T-helper 1 cell (primary cell): ENCODE results near the gene WNT11.

Experiments used
- DNase-seq, 5 donors: peaks; one replicate each; pipeline ENCODE4 v3.0.0-alpha.2; 2012 to 2020

WNT11 gene

DNA sequence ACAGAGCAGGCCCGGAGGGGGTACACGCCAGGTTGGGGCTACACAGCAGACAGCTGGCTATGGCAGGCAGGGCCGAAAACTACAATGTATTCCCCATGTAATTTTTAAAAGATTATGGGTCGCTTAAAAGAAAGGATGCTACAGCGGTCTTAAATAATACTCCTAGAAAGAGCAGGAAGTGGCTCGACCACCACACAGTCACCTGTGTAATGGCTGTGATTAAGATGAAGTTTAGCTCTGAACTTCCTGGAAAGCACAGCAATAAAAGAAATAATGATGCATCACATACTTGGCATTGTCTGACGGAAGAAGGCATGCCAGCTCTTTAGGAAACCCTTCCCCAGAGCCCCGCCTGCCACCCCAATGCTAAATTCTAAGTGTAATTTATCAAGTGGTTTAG is 32.6 kb downstream of the WNT11 start:
- DNase-seq: no peak

DNA sequence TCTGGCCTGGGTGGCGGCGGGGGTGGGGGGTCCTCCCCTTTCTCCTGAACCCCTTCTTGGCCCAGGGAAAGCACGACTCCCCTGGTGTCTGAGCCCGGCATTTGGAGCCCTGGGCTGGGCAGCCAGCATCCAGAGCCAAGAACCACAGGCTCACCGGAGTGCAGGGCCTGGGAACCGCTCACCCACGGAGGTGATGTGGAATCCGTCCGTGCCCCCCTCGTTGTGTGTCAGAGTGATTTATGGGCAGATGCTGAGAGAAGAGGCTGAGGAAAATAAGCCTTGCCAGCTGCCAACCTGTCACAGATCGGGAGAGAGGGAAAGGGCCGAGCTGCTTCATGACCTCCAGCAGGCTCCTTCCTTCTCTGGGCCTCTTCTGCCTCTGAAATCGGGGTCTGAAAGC is 33.7 kb downstream of the WNT11 start:
- DNase-seq: no peak

DNA sequence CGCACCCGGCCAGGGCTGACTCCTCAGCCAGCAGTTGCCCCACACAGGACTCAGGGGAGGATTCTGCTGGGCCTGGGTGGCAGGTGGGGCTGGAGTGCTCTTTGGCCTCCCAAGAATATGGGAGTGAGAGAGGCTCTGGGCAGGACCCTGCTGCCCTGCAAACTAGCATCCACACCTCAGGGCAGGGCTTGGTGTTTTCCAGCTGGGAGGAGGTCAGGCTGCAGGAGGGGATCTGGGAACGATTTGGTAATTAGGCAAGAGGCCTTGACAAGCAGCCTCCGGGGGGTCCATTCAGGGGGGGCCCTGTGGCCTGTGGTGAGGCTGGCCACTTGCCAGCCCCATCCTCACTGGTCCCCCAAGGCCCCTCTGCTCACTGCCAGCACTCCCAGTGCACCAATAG is 35.8 kb downstream of the WNT11 start:
- no peak for DNase-seq

DNA sequence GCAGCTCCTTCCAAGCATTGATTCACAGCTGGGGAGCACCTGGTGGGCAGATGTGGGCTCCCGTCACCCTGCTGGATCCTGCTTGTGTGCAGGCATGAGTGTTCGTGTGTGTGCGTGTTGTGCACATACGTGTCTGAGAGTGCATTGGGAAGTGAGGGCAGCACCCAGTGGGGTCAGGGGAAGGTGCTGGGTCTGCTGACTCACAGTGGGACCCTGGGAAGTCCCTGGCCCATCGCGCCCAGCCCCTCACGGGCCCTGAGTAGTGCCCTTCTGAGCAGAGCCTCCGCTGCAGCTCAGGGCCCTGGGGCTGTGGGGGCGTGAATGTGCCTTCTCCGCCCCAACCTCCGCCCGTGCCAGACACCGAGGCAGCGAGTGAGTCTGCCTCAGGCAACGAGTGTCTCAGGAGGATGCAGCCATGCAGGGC is 36.8 kb downstream of the WNT11 start:
- DNase-seq: no peak

DNA sequence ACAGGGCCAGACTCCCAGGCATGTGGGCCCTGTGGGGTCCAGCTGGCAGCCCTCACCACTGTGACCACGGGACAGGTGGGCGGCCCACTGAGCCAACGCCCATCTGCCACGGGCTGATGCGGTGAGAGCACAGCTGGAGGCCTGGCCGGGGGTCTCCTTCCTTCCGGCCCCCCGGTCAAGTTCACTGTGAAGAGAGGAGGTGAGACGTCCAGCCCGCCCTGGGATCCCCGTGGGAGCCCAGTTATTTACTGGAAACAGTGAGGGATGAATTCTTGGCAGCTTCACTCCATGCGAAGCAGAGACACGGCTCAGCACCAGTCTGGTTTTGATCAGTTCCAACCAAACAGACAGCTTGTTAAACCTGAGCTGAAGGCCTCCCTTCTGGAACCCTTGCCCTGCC is 38.7 kb downstream of the WNT11 start:
- DNase-seq: no peak

DNA sequence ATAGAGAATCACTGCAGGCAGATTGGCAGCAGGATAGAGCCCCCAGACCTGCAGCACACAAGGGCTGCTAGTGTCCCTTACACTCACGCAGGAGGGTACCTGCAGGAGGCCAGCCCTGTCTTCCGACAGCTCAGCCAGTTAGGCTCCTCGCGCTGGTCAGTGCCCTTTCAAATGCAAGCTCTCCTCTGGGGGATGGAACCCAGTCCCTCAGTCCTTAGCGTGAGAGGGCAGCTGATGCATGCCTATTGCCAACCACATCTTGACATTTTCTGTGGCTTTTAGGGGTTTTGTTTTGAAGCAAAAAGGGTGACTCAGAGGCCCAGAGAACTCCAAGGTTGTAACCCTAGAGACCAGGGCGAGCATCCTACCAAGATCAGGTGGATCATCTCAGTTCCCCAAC is 40.0 kb downstream of the WNT11 start:
- DNase-seq: peak in 1 of 5 donors; percentile 53

DNA sequence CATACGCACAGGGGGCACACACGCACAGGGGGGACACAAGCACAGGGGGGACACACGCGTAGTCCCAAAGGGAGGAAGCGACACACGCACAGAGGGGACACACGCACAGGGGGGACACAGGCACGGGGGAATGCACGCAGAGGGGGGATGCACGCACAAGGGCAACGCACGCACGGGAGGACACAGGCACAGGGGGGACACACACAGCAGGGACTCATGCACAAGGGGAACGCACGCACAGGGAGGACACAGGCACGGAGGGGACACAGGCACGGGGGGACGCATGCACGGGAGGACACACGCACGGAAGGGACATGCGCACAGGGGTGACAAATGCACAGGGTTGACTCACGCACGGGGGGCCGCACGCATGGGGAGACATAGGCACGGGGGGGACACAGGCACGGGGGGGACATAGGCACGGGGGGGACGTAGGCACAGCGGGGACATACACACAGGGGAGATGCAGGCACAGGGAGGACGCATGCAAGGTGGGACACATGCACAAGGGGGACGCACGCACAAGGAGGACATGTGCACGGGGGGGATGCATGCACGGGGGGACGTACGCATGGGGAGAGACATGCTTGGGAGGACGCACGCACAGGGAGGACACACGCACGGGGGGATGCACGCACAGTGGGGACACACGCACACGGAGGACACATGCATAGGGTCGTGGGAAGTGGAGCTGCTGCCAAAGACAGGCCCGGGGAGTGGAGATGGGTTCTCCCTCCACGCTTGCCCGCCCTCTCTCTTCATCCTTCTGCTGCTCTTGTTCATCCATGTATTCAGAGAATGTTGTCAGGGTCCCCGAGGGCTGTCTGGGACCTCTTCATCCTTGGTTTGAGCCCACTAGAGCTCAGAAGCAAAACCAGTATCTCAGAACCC is 41.2 kb downstream of the WNT11 start:
- no peak for DNase-seq

DNA sequence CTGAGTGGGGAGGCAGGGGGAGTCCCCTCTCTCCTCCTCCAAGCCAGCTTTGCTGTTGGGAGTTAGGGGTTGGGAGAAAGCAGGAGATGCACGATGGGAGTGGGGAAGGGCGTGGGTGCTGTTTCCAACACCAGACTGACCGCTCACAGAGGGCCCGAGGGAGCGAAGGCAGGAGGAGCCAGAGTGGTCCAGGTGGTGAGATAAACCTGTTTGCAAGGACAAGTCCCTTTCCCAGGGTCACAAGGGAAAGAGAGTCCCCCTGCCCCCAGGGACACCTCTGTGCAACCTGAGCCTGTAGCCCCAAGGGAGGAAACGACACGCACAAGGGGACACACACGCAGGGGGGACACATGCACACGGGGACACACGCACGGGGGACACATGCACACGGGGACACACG is 42.2 kb downstream of the WNT11 start:
- DNase-seq: no peak

DNA sequence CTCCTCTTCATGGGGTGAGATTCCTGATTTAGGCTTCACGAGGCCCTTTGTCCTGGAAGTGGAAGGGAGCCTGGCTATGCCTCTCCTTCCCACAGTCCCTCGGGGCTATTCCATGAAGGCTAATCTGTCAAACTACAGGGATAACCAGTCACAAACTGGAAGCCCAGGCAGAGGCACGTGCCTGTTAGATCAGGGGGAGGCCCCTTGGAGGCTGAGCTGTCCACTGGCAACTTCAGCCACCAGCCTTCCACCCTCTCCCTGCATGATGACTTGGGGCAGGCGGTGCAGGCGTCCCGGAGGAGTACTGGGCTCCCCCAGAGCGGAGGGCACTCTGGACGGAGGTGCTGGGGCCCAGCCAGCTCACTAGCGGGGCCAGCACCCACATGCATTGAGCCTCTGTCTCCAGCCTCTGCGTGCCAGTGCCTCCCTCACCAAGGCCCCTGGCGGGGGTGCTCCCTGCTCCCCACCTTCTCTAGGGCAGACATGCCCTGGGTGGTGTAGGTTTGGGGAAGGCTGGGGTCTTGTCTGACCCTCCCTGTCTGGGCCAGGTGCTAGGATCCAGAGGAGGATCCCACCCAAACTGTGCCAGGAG is 42.9 kb downstream of the WNT11 start:
- DNase-seq: no peak

DNA sequence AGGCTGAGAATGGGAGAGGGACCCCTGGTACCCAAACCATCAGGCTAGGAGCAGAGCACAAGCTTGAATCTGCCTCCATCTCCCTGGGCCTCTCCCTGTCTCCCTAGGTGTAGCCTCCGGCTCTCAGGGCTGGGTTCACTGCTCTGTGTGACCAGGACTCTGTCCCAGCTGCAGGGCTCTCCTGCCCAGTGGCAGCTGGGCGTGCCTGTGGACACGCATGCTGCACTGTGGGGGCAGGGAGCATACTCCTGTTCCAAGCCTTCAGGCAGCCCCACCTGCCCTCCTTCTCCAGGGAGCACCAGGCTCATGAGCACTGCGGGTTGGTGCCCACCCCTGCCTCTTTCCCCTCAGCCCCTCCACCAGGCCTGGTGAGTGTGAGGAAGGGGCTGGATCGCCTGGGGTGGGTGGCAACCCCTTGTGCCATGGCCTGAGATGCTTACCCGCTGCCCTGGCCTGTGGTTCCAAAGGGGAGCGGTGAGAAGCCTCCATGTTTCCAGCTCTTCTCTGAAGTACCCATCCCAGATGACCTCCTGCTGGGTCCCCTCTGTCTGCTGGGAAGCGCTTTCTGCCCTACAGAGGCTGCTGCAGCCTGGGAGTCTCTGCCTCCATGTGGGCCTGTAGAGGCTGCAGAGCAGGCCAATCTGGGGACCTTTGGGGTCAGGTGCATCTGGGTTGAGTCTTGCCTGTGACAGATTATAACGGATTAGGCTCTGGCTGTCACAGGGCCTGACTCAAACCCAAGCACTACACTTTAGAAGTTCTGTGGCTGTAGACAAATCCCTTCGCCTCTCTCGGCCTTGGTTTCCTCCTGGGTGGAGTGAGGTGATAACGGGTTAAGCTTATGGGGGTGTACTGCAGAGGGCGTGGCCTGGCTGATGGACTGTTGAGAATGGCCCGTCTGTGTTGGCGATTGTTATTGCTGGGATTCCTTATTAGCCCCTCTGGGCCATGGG is 43.7 kb downstream of the WNT11 start:
- no peak for DNase-seq

DNA sequence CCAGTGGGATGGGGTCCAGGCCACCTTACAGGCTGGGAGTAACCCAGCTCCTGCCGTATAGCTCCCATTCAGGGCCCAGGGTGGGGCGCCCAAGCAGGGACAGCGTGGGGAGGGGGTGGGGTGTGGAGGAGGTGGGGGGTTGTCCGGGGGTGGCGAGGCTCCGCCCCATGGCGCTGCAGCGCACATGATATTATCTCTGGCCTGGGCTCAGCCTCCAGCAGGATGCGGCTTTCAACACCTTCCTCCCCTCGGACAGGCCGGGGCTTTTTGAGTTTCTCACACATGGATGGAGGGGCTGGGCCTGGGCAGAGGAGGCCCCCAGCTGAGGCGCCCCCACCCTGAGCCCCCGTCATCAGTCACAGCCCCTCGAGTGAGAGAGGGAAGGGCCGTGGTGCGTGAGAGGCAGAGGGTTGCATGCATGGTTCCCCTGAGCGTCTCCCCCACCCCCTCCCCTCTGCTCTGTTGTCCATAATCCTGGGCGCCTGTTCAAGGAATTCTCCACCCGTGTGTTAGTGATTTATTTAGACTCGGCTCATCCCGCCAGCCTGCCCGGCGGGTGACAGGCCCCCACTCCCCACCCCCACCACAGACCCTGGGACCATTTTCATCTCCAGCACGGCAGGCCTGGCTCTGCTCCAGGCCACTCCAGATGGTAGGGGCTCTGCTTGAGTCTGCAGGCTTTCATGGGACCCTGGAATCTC is 44.9 kb downstream of the WNT11 start:
- no peak for DNase-seq

DNA sequence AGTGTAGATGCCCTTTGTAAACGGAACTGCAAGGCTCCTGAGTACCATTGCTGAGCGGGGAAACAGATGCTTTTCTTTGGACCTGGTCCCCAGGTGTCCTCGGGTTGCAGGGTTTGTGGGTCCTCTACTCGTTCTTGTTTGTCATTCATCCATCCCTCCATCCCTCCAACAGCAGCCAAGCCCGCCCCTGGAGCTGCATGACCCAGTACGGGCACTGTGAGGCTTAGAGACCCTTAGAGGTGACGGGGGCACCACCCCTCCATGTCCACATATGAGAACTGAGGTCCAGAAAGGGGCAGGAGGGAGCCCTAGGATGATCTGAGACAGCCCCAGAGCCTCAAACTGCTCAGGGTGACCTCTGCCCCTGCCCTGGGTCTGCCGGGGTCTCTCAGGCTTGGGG is 45.4 kb downstream of the WNT11 start:
- DNase-seq: no peak

DNA sequence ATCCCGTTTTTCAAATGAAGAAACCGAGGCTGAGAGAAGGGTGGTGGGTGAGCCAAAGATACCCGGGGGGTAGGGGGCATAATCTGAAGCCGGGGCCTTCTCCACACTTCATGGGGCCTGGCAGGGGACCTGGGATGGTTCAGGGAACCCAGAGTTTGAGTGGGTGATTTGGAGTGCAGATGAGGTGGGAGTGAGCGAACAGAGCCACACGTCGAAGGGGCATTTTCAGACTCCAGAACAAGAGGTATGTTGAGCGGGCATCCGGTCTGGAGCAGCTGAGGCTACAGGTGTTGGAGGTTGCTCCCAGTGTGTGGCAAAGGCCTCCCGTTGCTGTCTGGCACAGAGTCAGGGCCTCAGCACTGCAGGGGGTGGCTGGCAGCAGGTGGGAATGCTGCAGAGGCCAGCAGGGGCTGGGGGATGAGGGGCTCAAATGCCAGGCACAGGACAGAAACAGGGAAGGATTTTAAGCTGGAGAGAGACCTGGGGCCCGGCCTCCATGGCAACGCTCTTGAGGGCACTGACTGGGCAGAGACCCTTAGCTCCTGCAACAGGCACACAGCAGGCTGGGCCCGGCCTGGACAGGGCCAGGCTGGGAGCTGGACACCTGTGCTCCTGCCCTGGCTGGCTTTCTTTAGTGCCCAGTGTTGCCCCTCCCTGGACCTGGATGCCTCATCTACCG is 46.2 kb downstream of the WNT11 start:
- no peak for DNase-seq

DNA sequence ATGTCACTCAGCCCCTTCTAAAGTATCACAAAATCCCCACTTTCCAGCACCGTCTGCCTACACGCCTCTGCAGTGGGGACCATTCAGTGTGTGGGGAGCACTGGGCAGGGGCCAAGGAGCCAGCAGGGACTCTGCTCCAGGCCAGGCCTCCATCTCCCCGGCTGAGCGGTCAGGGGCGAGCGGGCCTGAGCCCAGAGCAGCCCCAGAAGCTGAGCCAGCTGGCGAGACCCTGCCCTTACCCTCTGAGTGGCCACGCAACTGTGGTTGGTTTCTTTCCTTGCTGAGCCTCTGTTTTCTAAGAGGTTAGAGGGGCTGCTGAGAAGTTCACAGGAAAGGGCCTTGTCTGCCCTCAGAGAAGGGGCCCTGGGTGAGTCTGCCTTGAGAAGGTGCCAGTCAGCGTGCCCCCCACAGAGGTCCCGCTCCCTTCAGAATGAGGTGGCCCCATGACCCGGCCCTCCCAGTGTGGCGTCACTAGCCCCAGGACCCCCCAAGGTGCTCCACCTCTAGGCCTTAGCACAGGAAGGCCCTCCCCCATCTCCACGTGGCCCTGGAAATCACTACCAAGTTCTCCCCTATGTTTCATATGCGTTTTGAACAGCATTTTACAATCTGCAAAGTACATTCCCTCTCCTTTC is 46.9 kb downstream of the WNT11 start:
- no peak for DNase-seq

DNA sequence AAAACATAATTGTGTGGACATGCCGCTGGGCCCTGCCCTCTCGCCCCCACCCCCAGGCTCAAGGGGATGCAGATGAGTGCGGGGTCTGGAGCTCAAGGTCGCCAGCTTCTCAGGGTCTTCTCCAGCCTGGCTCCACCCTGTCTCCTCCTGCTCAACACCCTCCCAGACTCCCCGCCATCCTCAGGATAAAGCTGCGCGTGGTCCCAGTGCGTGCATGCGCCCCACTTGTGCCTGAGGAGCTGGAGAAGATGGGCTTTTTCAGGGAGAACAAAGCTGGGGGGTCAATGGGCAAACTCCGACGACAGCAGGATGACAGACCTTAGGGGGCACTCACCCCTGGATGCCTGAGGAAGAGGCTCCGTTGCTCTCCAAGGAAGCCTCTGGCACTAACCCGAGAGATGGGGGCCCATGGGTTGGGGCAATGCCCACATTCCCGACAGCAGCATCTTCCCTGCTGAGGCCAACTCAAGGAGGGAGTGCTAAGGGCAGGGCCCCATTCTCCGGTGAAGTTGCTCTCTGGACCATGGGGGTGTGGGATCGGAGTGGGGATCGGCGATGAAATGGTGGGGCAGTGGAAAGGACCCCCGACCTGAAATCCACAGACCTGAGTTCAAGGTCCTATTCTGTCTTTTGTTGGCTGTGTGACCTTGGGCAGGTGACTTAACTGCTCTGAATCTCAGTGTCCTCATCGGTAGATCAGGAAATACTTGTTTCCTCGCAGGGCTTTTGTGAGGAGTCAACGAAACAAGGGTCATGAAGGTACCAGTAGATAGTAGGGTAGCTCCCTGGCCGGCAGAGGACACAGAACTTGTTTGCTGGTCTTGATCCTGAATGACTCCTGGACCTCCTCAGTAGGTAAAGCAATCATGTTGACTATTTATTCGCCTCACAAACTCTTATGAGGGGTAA is 47.7 kb downstream of the WNT11 start:
- DNase-seq: no peak

DNA sequence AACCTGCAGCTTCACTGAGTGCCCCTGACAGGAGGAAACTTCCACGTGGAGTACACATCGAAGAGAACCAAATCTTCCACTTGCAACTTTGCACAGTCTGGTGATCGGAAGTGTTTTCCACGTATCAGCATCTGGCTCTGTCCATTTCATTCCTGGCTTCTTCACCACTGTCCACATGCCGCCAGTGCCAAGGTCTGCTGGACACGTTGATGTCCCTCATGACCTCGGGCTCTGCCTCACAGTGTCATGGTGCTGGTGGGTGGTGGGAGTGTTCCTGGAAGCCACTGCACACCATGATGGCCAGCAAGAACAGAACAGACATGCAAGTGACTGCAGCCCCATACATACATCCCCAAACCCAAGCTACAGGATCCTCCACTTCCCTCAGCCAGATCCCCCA is 48.4 kb downstream of the WNT11 start:
- DNase-seq: no peak

DNA sequence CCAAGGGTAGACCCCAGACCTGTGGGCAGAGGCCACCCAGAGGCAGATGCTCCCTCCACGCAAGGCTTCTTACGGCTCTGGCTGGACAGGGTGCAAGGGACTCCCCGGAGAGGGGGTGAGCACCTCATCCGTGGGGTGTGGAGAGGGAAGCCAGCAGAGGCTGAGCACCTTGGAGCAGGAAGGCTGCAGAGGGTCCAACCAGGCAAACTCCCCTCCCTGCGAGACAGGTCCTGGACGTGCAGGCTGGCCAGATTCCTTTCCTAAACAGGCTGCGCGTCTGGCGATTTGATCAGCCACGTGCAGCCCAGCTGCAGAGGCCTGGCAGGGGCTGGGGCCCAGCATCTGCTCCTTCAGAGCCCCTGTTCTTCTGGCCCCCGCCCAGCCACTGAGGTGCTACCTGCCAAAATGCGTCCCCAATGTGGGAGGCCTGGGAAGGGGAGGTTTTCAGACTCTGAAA is 49.3 kb downstream of the WNT11 start:
- no peak for DNase-seq

DNA sequence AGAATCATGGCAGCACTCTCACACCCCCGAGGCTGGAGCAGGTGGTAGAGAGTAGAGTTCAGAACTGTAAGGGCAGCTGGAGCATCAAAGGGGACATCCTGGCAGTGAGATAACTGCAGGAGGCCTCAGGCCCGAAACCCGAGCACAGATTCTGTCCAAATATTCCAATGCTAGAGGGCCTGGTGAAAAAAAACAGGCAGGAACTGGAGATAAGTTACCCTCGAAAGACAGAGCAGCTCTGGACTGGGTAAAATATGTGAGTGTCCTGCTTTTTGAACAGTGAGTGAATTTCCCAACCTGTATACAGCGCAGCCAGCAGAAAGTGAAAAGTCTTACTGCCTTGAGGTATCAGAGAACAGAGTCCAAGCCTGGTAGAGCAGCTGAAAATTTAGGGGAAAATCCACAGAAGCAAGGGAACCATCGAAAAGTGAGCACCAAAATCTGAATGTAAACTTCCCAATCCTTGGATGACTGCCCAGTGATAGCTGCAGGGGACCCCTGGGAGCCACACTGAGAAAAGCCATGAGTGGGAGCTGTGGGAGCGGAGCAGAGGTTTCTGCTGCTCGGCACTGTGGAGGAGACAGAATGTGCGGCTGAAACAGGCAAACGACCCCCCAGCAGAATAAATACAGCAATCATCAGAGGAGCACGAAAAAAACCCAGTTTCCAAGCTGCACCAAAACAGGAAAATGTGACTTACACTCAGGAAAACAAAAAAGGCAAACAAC is 50.6 kb downstream of the WNT11 start:
- no peak for DNase-seq

DNA sequence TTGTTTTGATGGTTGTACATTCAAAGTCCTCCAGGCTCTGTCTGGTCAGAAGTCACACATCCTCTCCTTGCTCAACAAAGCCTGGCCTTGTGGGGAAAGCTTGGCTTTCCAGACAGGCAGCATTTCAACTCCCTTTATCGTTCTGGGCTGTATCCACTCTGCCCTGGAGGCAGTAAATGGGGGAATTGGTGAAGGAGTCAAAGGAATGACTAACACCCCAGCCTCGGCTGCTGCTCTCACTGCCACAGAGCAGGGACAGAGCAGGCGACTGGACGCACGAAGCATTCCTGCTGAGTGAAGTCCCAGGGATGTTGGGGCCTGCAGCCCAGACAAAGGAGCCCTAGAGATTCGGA is 52.8 kb downstream of the WNT11 start:
- no peak for DNase-seq
